ENCODE data around the gene RPRD1B.

DNA sequence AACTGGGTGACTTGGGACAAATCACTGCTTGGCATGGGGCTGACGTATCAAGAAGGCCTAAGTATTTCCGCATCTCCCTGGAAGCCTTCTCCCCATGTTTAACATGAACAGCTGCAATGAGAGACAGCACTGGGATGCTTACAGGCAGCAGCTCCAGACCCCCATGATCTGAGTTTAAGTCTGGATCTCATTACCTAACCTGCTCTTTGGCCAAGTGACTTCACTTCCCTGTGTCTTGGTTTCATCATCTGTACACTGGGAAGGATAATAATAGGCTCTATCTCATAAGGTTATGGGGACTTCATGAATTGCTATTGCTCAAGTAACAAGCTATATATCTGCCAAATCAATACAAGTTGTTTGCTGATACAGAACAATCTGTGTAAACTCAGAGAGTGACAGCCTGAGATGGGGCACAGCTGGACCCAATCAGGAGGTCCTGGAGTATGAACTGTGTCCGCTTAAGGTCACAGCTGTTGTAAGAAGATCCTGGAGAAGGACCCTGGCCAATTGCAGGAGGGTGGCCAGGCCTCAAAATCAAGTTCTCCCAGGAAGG, 75.5 kb downstream of the RPRD1B start:
- TF ChIP-seq, protein P1, sequence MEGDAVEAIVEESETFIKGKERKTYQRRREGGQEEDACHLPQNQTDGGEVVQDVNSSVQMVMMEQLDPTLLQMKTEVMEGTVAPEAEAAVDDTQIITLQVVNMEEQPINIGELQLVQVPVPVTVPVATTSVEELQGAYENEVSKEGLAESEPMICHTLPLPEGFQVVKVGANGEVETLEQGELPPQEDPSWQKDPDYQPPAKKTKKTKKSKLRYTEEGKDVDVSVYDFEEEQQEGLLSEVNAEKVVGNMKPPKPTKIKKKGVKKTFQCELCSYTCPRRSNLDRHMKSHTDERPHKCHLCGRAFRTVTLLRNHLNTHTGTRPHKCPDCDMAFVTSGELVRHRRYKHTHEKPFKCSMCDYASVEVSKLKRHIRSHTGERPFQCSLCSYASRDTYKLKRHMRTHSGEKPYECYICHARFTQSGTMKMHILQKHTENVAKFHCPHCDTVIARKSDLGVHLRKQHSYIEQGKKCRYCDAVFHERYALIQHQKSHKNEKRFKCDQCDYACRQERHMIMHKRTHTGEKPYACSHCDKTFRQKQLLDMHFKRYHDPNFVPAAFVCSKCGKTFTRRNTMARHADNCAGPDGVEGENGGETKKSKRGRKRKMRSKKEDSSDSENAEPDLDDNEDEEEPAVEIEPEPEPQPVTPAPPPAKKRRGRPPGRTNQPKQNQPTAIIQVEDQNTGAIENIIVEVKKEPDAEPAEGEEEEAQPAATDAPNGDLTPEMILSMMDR (IDR thresholded peaks at IDR 0.05; ENCODE audit: poor library complexity), result no peak
- TF ChIP-seq EZH2phosphoT487 (IDR thresholded peaks at IDR 0.05; ENCODE audit: low read depth, severe bottlenecking, unreplicated experiment), result no peak
- TF ChIP-seq EZH2 (IDR thresholded peaks at IDR 0.05; ENCODE audit: borderline replicate concordance), result no peak
